MM.1S (cell line): ENCODE data around the gene IDH1.

ENCODE experiments used
- DNase-seq: peaks from one replicate; pipeline ENCODE4 v3.0.0-alpha.2; 2015
- H2AFZ ChIP-seq: fragments of 300-600 bp; sonication (generic); 2 replicates; pipeline ENCODE4 v1.6.0; 2016; ENCODE audit warnings: antibody characterized with exemption, low read length
- H3F3A ChIP-seq: fragments of 300-600 bp; sonication (generic); 2 replicates; pipeline ENCODE4 v1.6.1; 2016; ENCODE audit warnings: mild to moderate bottlenecking, antibody characterized with exemption, low read length, moderate library complexity, mixed read lengths; ENCODE audit not compliant: insufficient read depth
- H3K27ac ChIP-seq: fragments of 300-600 bp; sonication (generic); 2 replicates; pipeline ENCODE4 v1.5.1; 2016; ENCODE audit warnings: mild to moderate bottlenecking, low read length
- H3K27me3 ChIP-seq: fragments of 300-600 bp; sonication (generic); replicated peaks from 2 replicates; pipeline ENCODE4 v1.6.0; 2016; ENCODE audit warnings: low read length; ENCODE audit not compliant: insufficient read depth
- H3K36me3 ChIP-seq: fragments of 300-600 bp; sonication (generic); replicated peaks from 2 replicates; pipeline ENCODE4 v1.6.1; 2016; ENCODE audit warnings: mild to moderate bottlenecking, low read length, mixed read lengths; ENCODE audit not compliant: insufficient read depth
- H3K4me1 ChIP-seq: fragments of 300-600 bp; sonication (generic); 2 replicates; pipeline ENCODE4 v1.6.1; 2016; ENCODE audit warnings: low read length, mixed read lengths
- H3K4me2 ChIP-seq: fragments of 300-600 bp; sonication (generic); 2 replicates; pipeline ENCODE4 v1.6.0; 2016; ENCODE audit warnings: low read depth, low read length
- H3K4me3 ChIP-seq: fragments of 300-600 bp; sonication (generic); 2 replicates; pipeline ENCODE4 v1.5.1; 2016; ENCODE audit warnings: low read length, mixed read lengths
- H3K79me2 ChIP-seq: fragments of 300-600 bp; sonication (generic); 2 replicates; pipeline ENCODE4 v1.6.1; 2016; ENCODE audit warnings: mixed run types, low read length, mixed read lengths
- H3K9ac ChIP-seq: fragments of 300-600 bp; sonication (generic); 2 replicates; pipeline ENCODE4 v1.6.1; 2016; ENCODE audit warnings: low read length, mixed read lengths
- H3K9me2 ChIP-seq: fragments of 300-600 bp; sonication (generic); replicated peaks from 2 replicates; pipeline ENCODE4 v1.6.1; 2016; ENCODE audit warnings: mild to moderate bottlenecking, low read length, mixed read lengths; ENCODE audit not compliant: insufficient read depth
- H3K9me3 ChIP-seq: fragments of 300-600 bp; sonication (generic); replicated peaks from 2 replicates; pipeline ENCODE4 v1.6.1; 2016; ENCODE audit warnings: mild to moderate bottlenecking, low read length, mixed read lengths; ENCODE audit not compliant: insufficient read depth
- H4K20me1 ChIP-seq: fragments of 300-600 bp; sonication (generic); 2 replicates; pipeline ENCODE4 v1.6.1; 2016; ENCODE audit warnings: mild to moderate bottlenecking, low read length, moderate library complexity, mixed read lengths; ENCODE audit not compliant: insufficient read depth
- CTCF ChIP-seq: fragments of 300-600 bp; sonication (generic); IDR thresholded peaks from 2 replicates; pipeline ENCODE4 v1.5.1; 2016; ENCODE audit warnings: antibody characterized with exemption, low read length, mixed read lengths
- EZH2 ChIP-seq: fragments of 300-600 bp; sonication (generic); optimal IDR thresholded peaks from 2 replicates; pipeline ENCODE3; 2017; ENCODE audit warnings: low read depth, mild to moderate bottlenecking, antibody characterized with exemption, low read length, mixed read lengths
- EZH2phosphoT487 ChIP-seq: fragments of 300-600 bp; sonication (generic); IDR thresholded peaks from 2 replicates; pipeline ENCODE4 v1.6.1; 2018; ENCODE audit warnings: antibody characterized with exemption, low read length

IDH1 gene

GRCh38 chr2:208253600-208254117, 1.2 kb downstream of the IDH1 start:
- Histone ChIP-seq H3K27me3 (no peaks in the 10 kb centered on the region), H3K79me2 (0 out of 2 replicates have a peak, but pooled peaks cover 6% of the 10 kb centered on the region), H3K4me2 (peak overlapping the region; percentile 97), H3K9me2 (no peaks in the 10 kb centered on the region), H3K4me3 (peak overlapping the region; percentile 95), H3K4me1 (peaks cover 14% of the 10 kb centered on the region), H3K9ac (peak overlapping the region; percentile 15; the same call in 1 of the 2 replicates), H3F3A (peaks cover 9% of the 10 kb centered on the region), H3K36me3 (peaks cover 7% of the 10 kb centered on the region), H2AFZ (peak overlapping the region; percentile 91), H3K9me3 (no peaks in the 10 kb centered on the region), H3K27ac (no peak overlapping the region), H4K20me1 (no peaks in the 10 kb centered on the region)
- TF ChIP-seq CTCF: no peak
- TF ChIP-seq EZH2phosphoT487: no peak
- TF ChIP-seq EZH2: no peak
- no peak for DNase-seq

GRCh38 chr2:208252716-208253492, 2.0 kb downstream of the IDH1 start:
- H3K9me2 ChIP-seq: no peaks in the 10 kb centered on the region
- H2AFZ ChIP-seq: no peak overlapping the region
- peaks cover 7% of the 10 kb centered on the region for H3K36me3 ChIP-seq
- H3K9me3 ChIP-seq: no peaks in the 10 kb centered on the region
- peak overlapping the region; percentile 97; the same call in 1 of the 2 replicates for H3K4me2 ChIP-seq
- no peak for TF ChIP-seq EZH2phosphoT487
- TF ChIP-seq CTCF: no peak
- TF ChIP-seq EZH2: no peak
- H3F3A ChIP-seq: peaks cover 9% of the 10 kb centered on the region
- 0 out of 2 replicates have a peak, but pooled peaks cover 6% of the 10 kb centered on the region for H3K79me2 ChIP-seq
- H3K4me3 ChIP-seq: no peak overlapping the region
- no peak overlapping the region for H3K9ac ChIP-seq
- no peaks in the 10 kb centered on the region for H3K27me3 ChIP-seq
- peaks cover 21% of the 10 kb centered on the region for H3K4me1 ChIP-seq
- H4K20me1 ChIP-seq: no peaks in the 10 kb centered on the region
- H3K27ac ChIP-seq: no peak overlapping the region
- no peak for DNase-seq

DNA sequence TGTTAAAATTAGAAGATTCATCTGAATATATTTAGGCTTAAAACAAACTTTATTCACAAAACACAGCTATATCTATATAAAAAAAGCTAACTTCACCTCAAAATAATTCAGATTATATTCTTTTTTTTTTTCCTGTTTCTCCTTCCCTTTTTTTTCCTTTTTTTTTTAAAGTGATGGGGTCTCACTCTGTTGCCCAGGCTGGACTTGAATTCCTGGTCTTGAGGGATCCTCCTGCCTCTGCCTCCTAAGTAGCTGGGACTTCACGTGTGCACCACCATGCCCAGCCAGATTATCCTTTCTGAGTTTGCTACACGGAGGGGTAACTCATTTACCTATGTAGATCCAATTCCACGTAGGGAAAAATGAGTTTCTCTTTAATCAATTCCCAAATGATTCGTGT, 3.8 kb downstream of the IDH1 start:
- no peaks in the 10 kb centered on the region for H4K20me1 ChIP-seq
- peaks cover 7% of the 10 kb centered on the region for H3K36me3 ChIP-seq
- H3F3A ChIP-seq: peaks cover 14% of the 10 kb centered on the region
- no peak overlapping the region for H2AFZ ChIP-seq
- 0 out of 2 replicates have a peak, but pooled peaks cover 6% of the 10 kb centered on the region for H3K79me2 ChIP-seq
- no peak for DNase-seq
- no peaks in the 10 kb centered on the region for H3K27me3 ChIP-seq
- H3K4me2 ChIP-seq: no peak overlapping the region
- H3K9ac ChIP-seq: no peak overlapping the region
- TF ChIP-seq EZH2phosphoT487: no peak
- TF ChIP-seq EZH2: no peak
- TF ChIP-seq CTCF: no peak
- peaks cover 33% of the 10 kb centered on the region for H3K4me1 ChIP-seq
- H3K4me3 ChIP-seq: no peak overlapping the region
- H3K9me2 ChIP-seq: no peaks in the 10 kb centered on the region
- H3K9me3 ChIP-seq: no peaks in the 10 kb centered on the region
- H3K27ac ChIP-seq: no peak overlapping the region
